BE2C (cell line): ENCODE results near the gene TMEM143.
A peak's percentile ranks its signal among the peaks of the same experiment; 100 is the strongest.

Experiments used
- DNase-seq: peaks from one replicate; pipeline ENCODE4 v3.0.0-alpha.2; 2020
- H3K27me3 ChIP-seq: fragments of 250-450 bp; sonication (Bioruptor Pico); 2 replicates; pipeline ENCODE4 v1.5.1; 2020; ENCODE audit warnings: mild to moderate bottlenecking
- H3K36me3 ChIP-seq: fragments of 250-450 bp; sonication (Bioruptor Pico); 2 replicates; pipeline ENCODE4 v1.5.1; 2020; ENCODE audit warnings: mild to moderate bottlenecking
- H3K4me1 ChIP-seq: fragments of 250-450 bp; sonication (Bioruptor Pico); 2 replicates; pipeline ENCODE4 v1.5.1; 2020
- H3K4me3 ChIP-seq: 2 replicates; pipeline ENCODE4 v1.5.1; 2011; ENCODE audit warnings: low read depth, low read length
- H3K9me3 ChIP-seq: fragments of 250-450 bp; sonication (Bioruptor Pico); 2 replicates; pipeline ENCODE4 v1.5.1; 2020
- CTCF ChIP-seq: IDR thresholded peaks from 2 replicates; pipeline ENCODE4 v1.5.1; 2012; ENCODE audit warnings: mild to moderate bottlenecking, low read depth, low read length

The TMEM143 gene

GRCh38 chr19:48308631-48309586, 54.8 kb downstream of the TMEM143 start:
- Histone ChIP-seq H3K4me1 (peaks cover 16% of the 10 kb centered on the region), H3K4me3 (no peak overlapping the region), H3K36me3 (no peaks in the 10 kb centered on the region), H3K27me3 (no peaks in the 10 kb centered on the region), H3K9me3 (no peaks in the 10 kb centered on the region)
- peak; percentile 45 for TF ChIP-seq CTCF
- peak; percentile 60 for DNase-seq

- H3K36me3 ChIP-seq: no peaks in the 10 kb centered on the region
- H3K4me1 ChIP-seq: peaks cover 7% of the 10 kb centered on the region; the same call in 1 of the 2 replicates
- no peak for TF ChIP-seq CTCF
- DNase-seq: no peak
- H3K9me3 ChIP-seq: no peaks in the 10 kb centered on the region
- H3K4me3 ChIP-seq: no peak overlapping the region
- no peaks in the 10 kb centered on the region for H3K27me3 ChIP-seq
These were observed 59.9 kb downstream of the TMEM143 start for GRCh38 chr19:48303866-48304265.

- no peaks in the 10 kb centered on the region for H3K27me3 ChIP-seq
- TF ChIP-seq CTCF: no peak
- peaks cover 2% of the 10 kb centered on the region; the same call in 1 of the 2 replicates for H3K4me1 ChIP-seq
- no peak overlapping the region for H3K4me3 ChIP-seq
- H3K36me3 ChIP-seq: no peaks in the 10 kb centered on the region
- no peak for DNase-seq
- no peaks in the 10 kb centered on the region for H3K9me3 ChIP-seq
These were observed 60.4 kb downstream of the TMEM143 start for GRCh38 chr19:48303367-48303766.

- no peak for DNase-seq
- Histone ChIP-seq H3K27me3 (no peaks in the 10 kb centered on the region), H3K9me3 (no peaks in the 10 kb centered on the region), H3K36me3 (no peaks in the 10 kb centered on the region), H3K4me3 (no peak overlapping the region), H3K4me1 (no peaks in the 10 kb centered on the region)
- TF ChIP-seq CTCF: no peak
These were observed 61.2 kb downstream of the TMEM143 start for GRCh38 chr19:48302600-48302959.

GRCh38 chr19:48301886-48302599, 61.7 kb downstream of the TMEM143 start:
- Histone ChIP-seq H3K4me3 (no peak overlapping the region), H3K36me3 (no peaks in the 10 kb centered on the region), H3K27me3 (no peaks in the 10 kb centered on the region), H3K4me1 (no peaks in the 10 kb centered on the region), H3K9me3 (no peaks in the 10 kb centered on the region)
- DNase-seq: no peak
- TF ChIP-seq CTCF: no peak

- Histone ChIP-seq H3K4me1 (no peaks in the 10 kb centered on the region), H3K4me3 (no peak overlapping the region), H3K27me3 (no peaks in the 10 kb centered on the region), H3K36me3 (no peaks in the 10 kb centered on the region), H3K9me3 (no peaks in the 10 kb centered on the region)
- no peak for TF ChIP-seq CTCF
- DNase-seq: no peak
These were observed 65.8 kb downstream of the TMEM143 start for GRCh38 chr19:48297975-48298374.
